ENCODE measurements around the gene DDRGK1.

Gene DDRGK1

GRCh38 chr20:3204124-3204794, at the start of gene DDRGK1:
TSS of gene DDRGK1 (minus strand) at chr20:3204682. CDS start at chr20:3204627, 55 bp downstream.
- H3K27ac ChIP-seq (ENCODE audit: low read depth, low read length) = peak within 1 kb of the TSS; percentile 78
- H3K9ac ChIP-seq (ENCODE audit: low read length in 5 of 5) = peak within 1 kb of the TSS; percentile 83 to 96 (median 93)
- no peaks in the 10 kb centered on the region for H3K9me3 ChIP-seq (ENCODE audit: control insufficient read depth in 5 of 5, low read length in 5 of 5)

GRCh38 chr20:3251806-3252205, 47.3 kb upstream of the DDRGK1 start:
- Histone ChIP-seq H3K36me3 (ENCODE audit: control insufficient read depth in 5 of 5, insufficient read depth in 5 of 5, low read length in 5 of 5) (peaks cover 0 to 66% (median 48%) of the 10 kb centered on the region in 5 donors), H3K27ac (ENCODE audit: low read depth, low read length) (no peak overlapping the region), H3K9ac (ENCODE audit: low read length in 5 of 5) (no peak overlapping the region), H3K27me3 (ENCODE audit: control insufficient read depth in 5 of 5, insufficient read depth in 4 of 5, low read length in 5 of 5) (peaks cover 6 to 16% (median 13%) of the 10 kb centered on the region in 5 donors), H3K9me3 (ENCODE audit: control insufficient read depth in 5 of 5, low read length in 5 of 5) (no peaks in the 10 kb centered on the region), H3K4me1 (ENCODE audit: control insufficient read depth in 5 of 5, insufficient read depth in 5 of 5, low read length in 5 of 5) (peaks cover 0 to 13% (median 12%) of the 10 kb centered on the region in 5 donors), H3K4me3 (ENCODE audit: low read depth in 1 of 5, low read length in 5 of 5) (no peak overlapping the region)

More at GRCh38 chr20:3204124-3204794, at the start of gene DDRGK1:
- no peaks in the 10 kb centered on the region for H3K27me3 ChIP-seq (ENCODE audit: control insufficient read depth in 5 of 5, insufficient read depth in 4 of 5, low read length in 5 of 5)
- peaks cover 0 to 18% (median 14%) of the 10 kb centered on the region in 5 donors for H3K36me3 ChIP-seq (ENCODE audit: control insufficient read depth in 5 of 5, insufficient read depth in 5 of 5, low read length in 5 of 5)
- H3K4me1 ChIP-seq (ENCODE audit: control insufficient read depth in 5 of 5, insufficient read depth in 5 of 5, low read length in 5 of 5) = peaks cover 0 to 29% (median 25%) of the 10 kb centered on the region in 5 donors
- peak within 1 kb of the TSS; percentile 90 to 98 (median 92) for H3K4me3 ChIP-seq (ENCODE audit: low read depth in 1 of 5, low read length in 5 of 5)

- no peak overlapping the region for H3K27ac ChIP-seq (ENCODE audit: low read depth, low read length)
- H3K27me3 ChIP-seq (ENCODE audit: control insufficient read depth in 5 of 5, insufficient read depth in 4 of 5, low read length in 5 of 5) = peaks cover 6 to 19% (median 13%) of the 10 kb centered on the region in 5 donors
- peaks cover 0 to 13% (median 12%) of the 10 kb centered on the region in 5 donors for H3K4me1 ChIP-seq (ENCODE audit: control insufficient read depth in 5 of 5, insufficient read depth in 5 of 5, low read length in 5 of 5)
- no peak overlapping the region for H3K9ac ChIP-seq (ENCODE audit: low read length in 5 of 5)
- H3K36me3 ChIP-seq (ENCODE audit: control insufficient read depth in 5 of 5, insufficient read depth in 5 of 5, low read length in 5 of 5) = peaks cover 0 to 49% (median 33%) of the 10 kb centered on the region in 5 donors
- H3K9me3 ChIP-seq (ENCODE audit: control insufficient read depth in 5 of 5, low read length in 5 of 5) = no peaks in the 10 kb centered on the region
- H3K4me3 ChIP-seq (ENCODE audit: low read depth in 1 of 5, low read length in 5 of 5) = no peak overlapping the region
Observed at GRCh38 chr20:3250091-3250504, 45.6 kb upstream of the DDRGK1 start.

- peak overlapping the region in 3 of 5 donors; percentile 37 to 50 (median 38) for H3K4me3 ChIP-seq (ENCODE audit: low read depth in 1 of 5, low read length in 5 of 5)
- no peaks in the 10 kb centered on the region for H3K9me3 ChIP-seq (ENCODE audit: control insufficient read depth in 5 of 5, low read length in 5 of 5)
- peaks cover 6 to 24% (median 13%) of the 10 kb centered on the region in 5 donors for H3K27me3 ChIP-seq (ENCODE audit: control insufficient read depth in 5 of 5, insufficient read depth in 4 of 5, low read length in 5 of 5)
- H3K27ac ChIP-seq (ENCODE audit: low read depth, low read length) = no peak overlapping the region
- peak overlapping the region in 2 of 5 donors; percentile 11 to 41 for H3K9ac ChIP-seq (ENCODE audit: low read length in 5 of 5)
- peaks cover 0 to 13% (median 12%) of the 10 kb centered on the region in 5 donors for H3K4me1 ChIP-seq (ENCODE audit: control insufficient read depth in 5 of 5, insufficient read depth in 5 of 5, low read length in 5 of 5)
- peaks cover 0 to 38% (median 24%) of the 10 kb centered on the region in 5 donors for H3K36me3 ChIP-seq (ENCODE audit: control insufficient read depth in 5 of 5, insufficient read depth in 5 of 5, low read length in 5 of 5)
Observed at GRCh38 chr20:3248993-3249347, 44.5 kb upstream of the DDRGK1 start.

- H3K4me1 ChIP-seq (ENCODE audit: control insufficient read depth in 5 of 5, insufficient read depth in 5 of 5, low read length in 5 of 5) = peaks cover 0 to 13% (median 12%) of the 10 kb centered on the region in 5 donors
- peaks cover 0 to 34% (median 21%) of the 10 kb centered on the region in 5 donors for H3K36me3 ChIP-seq (ENCODE audit: control insufficient read depth in 5 of 5, insufficient read depth in 5 of 5, low read length in 5 of 5)
- peak overlapping the region in 1 of 5 donors; percentile 41 for H3K9ac ChIP-seq (ENCODE audit: low read length in 5 of 5)
- no peaks in the 10 kb centered on the region for H3K9me3 ChIP-seq (ENCODE audit: control insufficient read depth in 5 of 5, low read length in 5 of 5)
- H3K27me3 ChIP-seq (ENCODE audit: control insufficient read depth in 5 of 5, insufficient read depth in 4 of 5, low read length in 5 of 5) = peaks cover 6 to 26% (median 13%) of the 10 kb centered on the region in 5 donors
- H3K4me3 ChIP-seq (ENCODE audit: low read depth in 1 of 5, low read length in 5 of 5) = peak overlapping the region in 4 of 5 donors; percentile 32 to 50 (median 38)
- no peak overlapping the region for H3K27ac ChIP-seq (ENCODE audit: low read depth, low read length)
Observed at GRCh38 chr20:3248167-3248992, 43.9 kb upstream of the DDRGK1 start.

GRCh38 chr20:3247638-3248037, 43.2 kb upstream of the DDRGK1 start:
- no peak overlapping the region for H3K27ac ChIP-seq (ENCODE audit: low read depth, low read length)
- peaks cover 6 to 26% (median 13%) of the 10 kb centered on the region in 5 donors for H3K27me3 ChIP-seq (ENCODE audit: control insufficient read depth in 5 of 5, insufficient read depth in 4 of 5, low read length in 5 of 5)
- H3K9ac ChIP-seq (ENCODE audit: low read length in 5 of 5) = no peak overlapping the region
- H3K4me3 ChIP-seq (ENCODE audit: low read depth in 1 of 5, low read length in 5 of 5) = no peak overlapping the region
- peaks cover 0 to 26% (median 16%) of the 10 kb centered on the region in 5 donors for H3K36me3 ChIP-seq (ENCODE audit: control insufficient read depth in 5 of 5, insufficient read depth in 5 of 5, low read length in 5 of 5)
- H3K9me3 ChIP-seq (ENCODE audit: control insufficient read depth in 5 of 5, low read length in 5 of 5) = no peaks in the 10 kb centered on the region
- peaks cover 0 to 13% (median 12%) of the 10 kb centered on the region in 5 donors for H3K4me1 ChIP-seq (ENCODE audit: control insufficient read depth in 5 of 5, insufficient read depth in 5 of 5, low read length in 5 of 5)

GRCh38 chr20:3246682-3247081, 42.2 kb upstream of the DDRGK1 start:
- no peaks in the 10 kb centered on the region for H3K9me3 ChIP-seq (ENCODE audit: control insufficient read depth in 5 of 5, low read length in 5 of 5)
- H3K9ac ChIP-seq (ENCODE audit: low read length in 5 of 5) = no peak overlapping the region
- no peak overlapping the region for H3K27ac ChIP-seq (ENCODE audit: low read depth, low read length)
- H3K4me3 ChIP-seq (ENCODE audit: low read depth in 1 of 5, low read length in 5 of 5) = no peak overlapping the region
- peaks cover 6 to 26% (median 13%) of the 10 kb centered on the region in 5 donors for H3K27me3 ChIP-seq (ENCODE audit: control insufficient read depth in 5 of 5, insufficient read depth in 4 of 5, low read length in 5 of 5)
- peaks cover 0 to 17% (median 6%) of the 10 kb centered on the region in 5 donors for H3K36me3 ChIP-seq (ENCODE audit: control insufficient read depth in 5 of 5, insufficient read depth in 5 of 5, low read length in 5 of 5)
- H3K4me1 ChIP-seq (ENCODE audit: control insufficient read depth in 5 of 5, insufficient read depth in 5 of 5, low read length in 5 of 5) = peaks cover 0 to 13% (median 12%) of the 10 kb centered on the region in 5 donors

GRCh38 chr20:3245711-3246110, 41.2 kb upstream of the DDRGK1 start:
- Histone ChIP-seq H3K4me3 (ENCODE audit: low read depth in 1 of 5, low read length in 5 of 5) (no peak overlapping the region), H3K27ac (ENCODE audit: low read depth, low read length) (no peak overlapping the region), H3K4me1 (ENCODE audit: control insufficient read depth in 5 of 5, insufficient read depth in 5 of 5, low read length in 5 of 5) (peaks cover 0 to 13% (median 12%) of the 10 kb centered on the region in 5 donors), H3K36me3 (ENCODE audit: control insufficient read depth in 5 of 5, insufficient read depth in 5 of 5, low read length in 5 of 5) (peaks cover 0 to 7% (median 1%) of the 10 kb centered on the region in 5 donors), H3K9ac (ENCODE audit: low read length in 5 of 5) (no peak overlapping the region), H3K27me3 (ENCODE audit: control insufficient read depth in 5 of 5, insufficient read depth in 4 of 5, low read length in 5 of 5) (peaks cover 7 to 29% (median 14%) of the 10 kb centered on the region in 5 donors), H3K9me3 (ENCODE audit: control insufficient read depth in 5 of 5, low read length in 5 of 5) (no peaks in the 10 kb centered on the region)

- Histone ChIP-seq H3K27ac (ENCODE audit: low read depth, low read length) (no peak overlapping the region), H3K9ac (ENCODE audit: low read length in 5 of 5) (no peak overlapping the region), H3K9me3 (ENCODE audit: control insufficient read depth in 5 of 5, low read length in 5 of 5) (no peaks in the 10 kb centered on the region), H3K4me3 (ENCODE audit: low read depth in 1 of 5, low read length in 5 of 5) (no peak overlapping the region), H3K36me3 (ENCODE audit: control insufficient read depth in 5 of 5, insufficient read depth in 5 of 5, low read length in 5 of 5) (peaks cover 0 to 2% (median 0%) of the 10 kb centered on the region in 5 donors), H3K27me3 (ENCODE audit: control insufficient read depth in 5 of 5, insufficient read depth in 4 of 5, low read length in 5 of 5) (peaks cover 12 to 31% (median 20%) of the 10 kb centered on the region in 5 donors), H3K4me1 (ENCODE audit: control insufficient read depth in 5 of 5, insufficient read depth in 5 of 5, low read length in 5 of 5) (peaks cover 0 to 15% (median 14%) of the 10 kb centered on the region in 5 donors)
Observed at GRCh38 chr20:3245156-3245555, 40.7 kb upstream of the DDRGK1 start.

Data from subcutaneous abdominal adipose tissue (tissue), 5 donors.